HepG2 (cell line): ENCODE measurements around the gene TP53TG5. TPM values are rescaled to one million over a fixed set of nuclear protein-coding genes. Genes with fewer than 3 reads are reported as not detected.

ENCODE experiments used
- BCL6 ChIP-seq: IDR thresholded peaks from 2 replicates; pipeline ENCODE4 v1.6.1; 2016; ENCODE audit warnings: missing genetic modification reagents, missing compliant biosample characterization
- BHLHE40 ChIP-seq: IDR thresholded peaks from 2 replicates; pipeline ENCODE4 v1.6.1; 2011; ENCODE audit warnings: low read length, improper control_type of control experiment
- EP300 ChIP-seq, 3 experiments: sonication (generic) in 1 of 3; formaldehyde crosslinking in 1 of 3; IDR thresholded peaks; 2 replicates each; pipeline versions ENCODE4 v1.5.1 to v1.6.1; 2011 to 2020; ENCODE audit warnings: low read depth in 2 of 3, low read length in 2 of 3, borderline replicate concordance in 1 of 3, improper control_type of control experiment in 1 of 3, mild to moderate bottlenecking in 1 of 3, missing genetic modification reagents in 1 of 3, moderate library complexity in 1 of 3
- FOXJ3 ChIP-seq: sonication (generic); formaldehyde crosslinking; IDR thresholded peaks from 2 replicates; pipeline ENCODE4 v1.4.0; 2020; ENCODE audit warnings: missing genetic modification reagents, mild to moderate bottlenecking, borderline replicate concordance
- GPBP1L1 ChIP-seq: sonication (generic); formaldehyde crosslinking; IDR thresholded peaks from 2 replicates; pipeline ENCODE4 v1.5.0; 2020; ENCODE audit warnings: mild to moderate bottlenecking, missing genetic modification reagents
- HMG20A ChIP-seq: IDR thresholded peaks from 2 replicates; pipeline ENCODE4 v1.6.1; 2016; ENCODE audit warnings: borderline replicate concordance
- HNF4A ChIP-seq: sonication (generic); formaldehyde crosslinking; IDR thresholded peaks from 2 replicates; pipeline ENCODE4 v1.4.0; 2020; ENCODE audit warnings: missing genetic modification reagents
- KDM5B ChIP-seq: sonication (generic); formaldehyde crosslinking; IDR thresholded peaks from 2 replicates; pipeline ENCODE4 v1.4.0; 2020; ENCODE audit warnings: missing genetic modification reagents, mild to moderate bottlenecking, borderline replicate concordance
- NFE2 ChIP-seq: sonication (generic); formaldehyde crosslinking; IDR thresholded peaks from 2 replicates; pipeline ENCODE4 v1.4.0; 2020; ENCODE audit warnings: missing genetic modification reagents
- NFYB ChIP-seq: sonication (generic); formaldehyde crosslinking; IDR thresholded peaks from 2 replicates; pipeline ENCODE4 v1.4.0; 2020; ENCODE audit warnings: missing genetic modification reagents
- PPARG ChIP-seq: conservative IDR thresholded peaks from 2 replicates; pipeline ENCODE4 v1.6.1; 2016; ENCODE audit warnings: missing biosample characterization, missing genetic modification reagents
- SAFB2 ChIP-seq: sonication (generic); formaldehyde crosslinking; IDR thresholded peaks from 2 replicates; pipeline ENCODE4 v1.5.1; 2020; ENCODE audit warnings: missing genetic modification reagents, low read depth, mild to moderate bottlenecking, borderline replicate concordance
- STAT5B ChIP-seq: sonication (generic); formaldehyde crosslinking; IDR thresholded peaks from 2 replicates; pipeline ENCODE4 v1.4.0; 2020; ENCODE audit warnings: missing genetic modification reagents
- ZFP36L1 ChIP-seq: sonication (generic); formaldehyde crosslinking; IDR thresholded peaks from 2 replicates; pipeline ENCODE4 v1.8.0; 2022; ENCODE audit warnings: mild to moderate bottlenecking, missing genetic modification reagents, moderate library complexity
- ZFYVE20 ChIP-seq: sonication (generic); formaldehyde crosslinking; IDR thresholded peaks from 2 replicates; pipeline ENCODE4 v1.8.0; 2023; ENCODE audit warnings: low read depth, mild to moderate bottlenecking, moderate library complexity, missing genetic modification reagents, borderline replicate concordance
- ZNF263 ChIP-seq: sonication (generic); formaldehyde crosslinking; IDR thresholded peaks from 2 replicates; pipeline ENCODE4 v1.4.0; 2020; ENCODE audit warnings: missing genetic modification reagents
- ZNF510 ChIP-seq: sonication (generic); formaldehyde crosslinking; IDR thresholded peaks from 2 replicates; pipeline ENCODE4 v1.4.0; 2020; ENCODE audit warnings: low read depth, mild to moderate bottlenecking, missing genetic modification reagents
- ZNF703 ChIP-seq: sonication (generic); formaldehyde crosslinking; IDR thresholded peaks from 2 replicates; pipeline ENCODE4 v1.5.1; 2020; ENCODE audit warnings: missing genetic modification reagents, mild to moderate bottlenecking, moderate library complexity, borderline replicate concordance
- ZNF879 ChIP-seq: sonication (generic); formaldehyde crosslinking; IDR thresholded peaks from 2 replicates; pipeline ENCODE4 v1.8.1; 2023; ENCODE audit warnings: missing genetic modification reagents
- polyA plus RNA-seq, 8 experiments: library from polyadenylated mRNA; depleted of rRNA in 3 of 8; stranded (reverse) in 7 of 8; unstranded in 1 of 8; fragments of >200 nt; fragmentation: Illumina TruSeq in 4 of 8; extraction: Trizol in 4 of 8; gene quantifications; 2 replicates each; pipeline versions ENCODE4 v1.2.1 to v1.2.3, GENCODE V29; 2011 to 2016; ENCODE audit warnings: low read depth in 4 of 8, missing spikeins in 1 of 8, mixed read lengths in 1 of 8; ENCODE audit not compliant: insufficient read depth in 1 of 8
- total RNA-seq, 5 experiments: library from RNA; depleted of rRNA; stranded (reverse); fragments of >200 nt; fragmentation: Illumina TruSeq; extraction: Trizol; gene quantifications; 2 replicates each; pipeline ENCODE4 v1.2.3, GENCODE V29; 2016; ENCODE audit warnings: low read depth in 1 of 5
- TF ChIP-seq, protein P1 (sequence below): sonication (generic); formaldehyde crosslinking; IDR thresholded peaks from 2 replicates; pipeline ENCODE4 v1.8.1; 2023; ENCODE audit warnings: mild to moderate bottlenecking, missing genetic modification reagents
- TF ChIP-seq, protein P2 (sequence below): sonication (generic); formaldehyde crosslinking; IDR thresholded peaks from 2 replicates; pipeline ENCODE4 v1.4.0; 2020; ENCODE audit warnings: mild to moderate bottlenecking, missing genetic modification reagents, borderline replicate concordance

The TP53TG5 gene
- total and polyA plus RNA-seq, 2 of the 13 experiments (the other 11 are each of a cell fraction or from before 2014, with no cell fraction given), result 0.11 TPM; not detected in 1

- TF ChIP-seq PPARG (no peak; the same call in 1 of the 2 replicates), ZFP36L1 (CRISPR knock-in tag) (no peak), ZFYVE20 (CRISPR knock-in tag) (no peak), ZNF263 (no peak), SAFB2 (CRISPR knock-in tag) (no peak), ZNF703 (no peak), STAT5B (CRISPR knock-in tag) (no peak), KDM5B (CRISPR knock-in tag) (no peak), NFE2 (no peak), BHLHE40 (no peak), ZNF879 (0 out of 2 replicates have a peak, but pooled peaks have one; percentile 13), FOXJ3 (CRISPR knock-in tag) (no peak), GPBP1L1 (CRISPR knock-in tag) (no peak), NFYB (no peak), ZNF510 (CRISPR knock-in tag) (no peak), HNF4A (CRISPR knock-in tag) (peak; percentile 66), HMG20A (CRISPR knock-in tag) (peak; percentile 67; the same call in 1 of the 2 replicates), EP300 (IDR thresholded peaks at IDR 0.05; ENCODE audit: low read depth in 2 of 2, low read length in 2 of 2) (no peak; a peak in 1 of 4 replicates), EP300 (CRISPR knock-in tag; IDR thresholded peaks at IDR 0.05; ENCODE audit: borderline replicate concordance) (peak; percentile 54), BCL6 (CRISPR knock-in tag) (peak; percentile 56; the same call in 1 of the 2 replicates)
- TF ChIP-seq, protein P1, sequence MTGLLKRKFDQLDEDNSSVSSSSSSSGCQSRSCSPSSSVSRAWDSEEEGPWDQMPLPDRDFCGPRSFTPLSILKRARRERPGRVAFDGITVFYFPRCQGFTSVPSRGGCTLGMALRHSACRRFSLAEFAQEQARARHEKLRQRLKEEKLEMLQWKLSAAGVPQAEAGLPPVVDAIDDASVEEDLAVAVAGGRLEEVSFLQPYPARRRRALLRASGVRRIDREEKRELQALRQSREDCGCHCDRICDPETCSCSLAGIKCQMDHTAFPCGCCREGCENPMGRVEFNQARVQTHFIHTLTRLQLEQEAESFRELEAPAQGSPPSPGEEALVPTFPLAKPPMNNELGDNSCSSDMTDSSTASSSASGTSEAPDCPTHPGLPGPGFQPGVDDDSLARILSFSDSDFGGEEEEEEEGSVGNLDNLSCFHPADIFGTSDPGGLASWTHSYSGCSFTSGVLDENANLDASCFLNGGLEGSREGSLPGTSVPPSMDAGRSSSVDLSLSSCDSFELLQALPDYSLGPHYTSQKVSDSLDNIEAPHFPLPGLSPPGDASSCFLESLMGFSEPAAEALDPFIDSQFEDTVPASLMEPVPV, result peak; percentile 67; the same call in 1 of the 2 replicates
- TF ChIP-seq, protein P2, sequence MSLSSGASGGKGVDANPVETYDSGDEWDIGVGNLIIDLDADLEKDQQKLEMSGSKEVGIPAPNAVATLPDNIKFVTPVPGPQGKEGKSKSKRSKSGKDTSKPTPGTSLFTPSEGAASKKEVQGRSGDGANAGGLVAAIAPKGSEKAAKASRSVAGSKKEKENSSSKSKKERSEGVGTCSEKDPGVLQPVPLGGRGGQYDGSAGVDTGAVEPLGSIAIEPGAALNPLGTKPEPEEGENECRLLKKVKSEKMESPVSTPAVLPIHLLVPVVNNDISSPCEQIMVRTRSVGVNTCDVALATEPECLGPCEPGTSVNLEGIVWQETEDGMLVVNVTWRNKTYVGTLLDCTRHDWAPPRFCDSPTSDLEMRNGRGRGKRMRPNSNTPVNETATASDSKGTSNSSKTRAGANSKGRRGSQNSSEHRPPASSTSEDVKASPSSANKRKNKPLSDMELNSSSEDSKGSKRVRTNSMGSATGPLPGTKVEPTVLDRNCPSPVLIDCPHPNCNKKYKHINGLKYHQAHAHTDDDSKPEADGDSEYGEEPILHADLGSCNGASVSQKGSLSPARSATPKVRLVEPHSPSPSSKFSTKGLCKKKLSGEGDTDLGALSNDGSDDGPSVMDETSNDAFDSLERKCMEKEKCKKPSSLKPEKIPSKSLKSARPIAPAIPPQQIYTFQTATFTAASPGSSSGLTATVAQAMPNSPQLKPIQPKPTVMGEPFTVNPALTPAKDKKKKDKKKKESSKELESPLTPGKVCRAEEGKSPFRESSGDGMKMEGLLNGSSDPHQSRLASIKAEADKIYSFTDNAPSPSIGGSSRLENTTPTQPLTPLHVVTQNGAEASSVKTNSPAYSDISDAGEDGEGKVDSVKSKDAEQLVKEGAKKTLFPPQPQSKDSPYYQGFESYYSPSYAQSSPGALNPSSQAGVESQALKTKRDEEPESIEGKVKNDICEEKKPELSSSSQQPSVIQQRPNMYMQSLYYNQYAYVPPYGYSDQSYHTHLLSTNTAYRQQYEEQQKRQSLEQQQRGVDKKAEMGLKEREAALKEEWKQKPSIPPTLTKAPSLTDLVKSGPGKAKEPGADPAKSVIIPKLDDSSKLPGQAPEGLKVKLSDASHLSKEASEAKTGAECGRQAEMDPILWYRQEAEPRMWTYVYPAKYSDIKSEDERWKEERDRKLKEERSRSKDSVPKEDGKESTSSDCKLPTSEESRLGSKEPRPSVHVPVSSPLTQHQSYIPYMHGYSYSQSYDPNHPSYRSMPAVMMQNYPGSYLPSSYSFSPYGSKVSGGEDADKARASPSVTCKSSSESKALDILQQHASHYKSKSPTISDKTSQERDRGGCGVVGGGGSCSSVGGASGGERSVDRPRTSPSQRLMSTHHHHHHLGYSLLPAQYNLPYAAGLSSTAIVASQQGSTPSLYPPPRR (CRISPR knock-in tag), result peak; percentile 46; the same call in 1 of the 2 replicates
Observed at GRCh38 chr20:45344168-45344860, 33.8 kb downstream of the TP53TG5 start (continued).
